ENCODE measurements around the gene GSTP1.
"Not testable (repeated sequence)": the region's sequence is repeated elsewhere in the genome, so short reads cannot be mapped to it uniquely, and the experiment has no call there.

GSTP1 gene

DNA sequence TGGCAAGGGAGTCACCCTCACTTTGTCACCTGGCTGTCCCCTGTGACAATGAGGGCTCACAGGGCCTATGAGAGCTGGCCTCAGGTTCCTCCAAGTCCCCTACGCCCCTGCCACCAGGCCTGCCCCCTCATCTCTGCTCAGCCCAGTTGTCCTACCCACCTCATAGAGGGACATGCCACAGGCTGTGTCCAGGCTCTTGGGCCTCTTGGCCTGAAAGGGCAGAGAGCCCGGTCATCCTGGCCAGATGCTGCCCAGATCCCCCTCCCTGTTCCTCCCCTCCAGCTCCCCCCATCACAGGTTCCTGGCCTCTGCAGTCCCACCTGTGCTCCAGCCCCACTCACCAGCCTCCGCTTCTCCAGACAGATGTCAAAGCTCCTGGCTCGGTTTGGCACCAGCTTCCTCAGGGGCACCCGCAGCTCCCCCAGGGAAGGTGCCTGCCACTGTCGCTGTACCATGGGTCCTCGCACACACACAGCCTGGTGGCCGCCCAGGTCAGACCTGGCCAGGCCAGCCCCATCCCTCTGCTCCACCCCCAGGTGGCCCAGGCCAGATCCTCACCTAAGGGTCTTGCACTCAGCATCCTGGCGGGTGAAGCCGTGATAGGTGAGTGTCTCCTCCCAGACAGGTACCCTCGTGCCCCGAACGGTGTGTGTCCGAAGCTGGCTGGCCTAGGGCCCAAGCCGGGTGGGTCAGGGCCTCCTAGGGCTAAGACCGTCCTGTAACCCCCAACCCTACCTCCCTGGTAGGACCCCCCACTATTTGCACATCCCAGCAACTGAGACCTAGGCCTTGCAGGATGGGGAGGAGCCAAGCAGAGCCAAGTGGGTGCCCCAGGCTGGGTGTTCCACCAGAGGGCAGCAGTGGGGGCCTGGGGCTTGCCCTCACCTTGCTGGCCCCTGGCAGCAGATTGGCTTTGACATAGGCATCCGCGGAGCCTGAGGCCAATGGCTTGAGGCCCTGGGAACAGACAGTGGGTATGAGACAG is 31.4 kb downstream of the GSTP1 start:
- DNase-seq (ENCODE audit: low read depth in 2 of 2): no peak

DNA sequence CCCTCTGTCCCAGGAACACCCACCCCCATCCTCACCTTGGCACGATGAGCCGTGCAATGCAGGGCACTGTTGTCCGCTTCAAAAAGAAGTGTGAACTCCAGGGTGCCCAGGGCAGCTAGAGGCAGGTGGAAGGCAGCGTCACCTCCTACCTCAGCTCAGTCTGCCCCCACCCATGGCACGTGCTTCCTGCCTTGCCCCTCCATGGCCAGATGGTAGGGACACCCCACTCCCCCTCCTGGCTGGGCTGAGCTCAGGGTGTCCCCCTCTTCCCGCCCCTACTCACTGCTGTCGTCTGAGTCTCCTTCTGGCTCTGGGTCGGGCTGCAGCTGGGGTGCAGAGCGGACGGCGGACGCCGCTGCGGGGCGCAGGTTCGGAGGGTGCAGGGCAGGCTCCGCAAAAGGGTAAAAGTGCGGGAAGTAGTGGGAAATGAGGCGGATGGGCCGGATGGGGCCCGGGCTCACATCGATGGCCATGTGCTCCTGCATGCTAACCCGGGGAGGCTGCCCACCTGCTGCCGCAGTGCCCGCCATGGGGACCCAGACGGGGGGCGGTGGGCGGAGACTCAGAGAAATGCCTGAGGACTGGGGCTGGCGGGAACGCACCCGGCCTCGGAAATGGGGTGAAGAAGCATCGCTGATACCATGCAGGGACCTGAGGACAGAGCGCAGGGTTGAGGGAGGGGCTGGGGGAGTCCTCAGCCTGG is 32.3 kb downstream of the GSTP1 start:
- DNase-seq (ENCODE audit: low read depth in 2 of 2): no peak

DNA sequence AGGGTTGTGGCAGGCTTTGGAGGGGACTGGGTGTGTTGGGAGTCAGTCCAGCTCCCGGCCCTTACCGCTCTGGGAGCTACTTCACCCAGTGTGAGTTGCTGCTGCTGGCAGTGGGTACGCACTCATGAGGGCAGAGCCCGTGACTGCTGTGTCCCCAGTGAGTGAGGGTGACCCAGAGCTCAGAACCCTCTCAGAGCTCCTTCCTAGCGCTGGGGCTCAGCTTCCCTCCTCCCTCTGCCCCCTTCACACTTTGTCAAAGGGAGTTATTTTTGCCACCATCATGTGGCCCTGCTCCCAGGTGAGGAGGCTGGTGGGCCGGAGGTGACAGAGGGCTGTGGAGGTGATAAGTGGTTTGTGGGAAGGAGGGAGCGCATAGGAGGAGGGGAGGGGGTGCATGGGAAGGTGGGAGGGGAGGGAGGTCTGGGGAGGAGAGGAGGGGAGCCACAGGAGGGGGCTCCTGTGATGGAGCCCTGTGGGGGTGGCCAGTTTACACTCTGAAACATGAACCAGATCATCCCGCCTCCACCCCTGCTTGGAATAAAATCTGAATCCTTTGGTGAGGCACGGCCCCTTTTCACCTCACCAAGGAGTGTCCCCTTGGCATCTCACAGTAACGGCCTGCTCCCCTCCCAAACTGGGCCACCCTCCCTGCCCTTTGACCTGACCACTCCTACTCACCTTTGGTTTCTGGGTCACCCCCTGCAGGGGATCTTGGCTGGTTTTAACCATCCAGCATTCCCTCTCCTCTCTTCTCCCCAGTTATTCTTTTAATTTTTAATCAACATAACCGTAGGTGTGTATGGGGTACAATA is 33.0 kb downstream of the GSTP1 start:
- no peak for DNase-seq (ENCODE audit: low read depth in 2 of 2)

DNA sequence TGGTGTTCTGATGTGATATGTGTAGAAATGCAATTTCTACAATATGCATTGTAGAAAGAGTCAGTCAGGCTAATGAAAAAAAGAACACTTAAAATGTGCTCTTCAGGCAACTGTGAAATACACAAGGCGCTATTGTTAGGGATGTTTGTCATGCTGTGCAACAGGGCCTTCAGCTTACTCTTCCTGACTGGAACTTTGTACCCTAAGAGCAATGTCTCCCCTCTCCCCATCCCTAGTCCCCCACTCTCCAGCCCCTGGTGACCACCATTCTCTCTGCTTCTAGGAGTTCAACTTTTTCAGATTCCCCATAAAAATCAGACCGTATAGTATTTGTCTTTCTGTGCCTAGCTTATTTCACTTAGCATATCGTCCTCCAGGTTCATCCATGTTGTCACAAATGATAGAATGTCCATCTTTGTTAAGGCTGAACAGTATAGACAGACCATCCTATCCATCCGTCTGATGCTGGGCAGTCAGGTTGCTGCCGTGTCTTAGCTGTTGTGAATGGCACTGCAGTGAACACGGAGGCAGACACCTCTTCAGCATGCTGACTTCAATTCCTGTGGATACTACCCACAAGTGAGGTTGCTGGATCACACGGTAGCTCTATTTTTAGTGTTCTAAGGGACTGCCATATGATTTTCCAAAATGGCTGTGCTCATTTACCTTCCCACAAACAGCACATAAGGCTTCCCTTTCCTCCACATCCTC is 33.8 kb downstream of the GSTP1 start:
- no peak for DNase-seq (ENCODE audit: low read depth in 2 of 2)

DNA sequence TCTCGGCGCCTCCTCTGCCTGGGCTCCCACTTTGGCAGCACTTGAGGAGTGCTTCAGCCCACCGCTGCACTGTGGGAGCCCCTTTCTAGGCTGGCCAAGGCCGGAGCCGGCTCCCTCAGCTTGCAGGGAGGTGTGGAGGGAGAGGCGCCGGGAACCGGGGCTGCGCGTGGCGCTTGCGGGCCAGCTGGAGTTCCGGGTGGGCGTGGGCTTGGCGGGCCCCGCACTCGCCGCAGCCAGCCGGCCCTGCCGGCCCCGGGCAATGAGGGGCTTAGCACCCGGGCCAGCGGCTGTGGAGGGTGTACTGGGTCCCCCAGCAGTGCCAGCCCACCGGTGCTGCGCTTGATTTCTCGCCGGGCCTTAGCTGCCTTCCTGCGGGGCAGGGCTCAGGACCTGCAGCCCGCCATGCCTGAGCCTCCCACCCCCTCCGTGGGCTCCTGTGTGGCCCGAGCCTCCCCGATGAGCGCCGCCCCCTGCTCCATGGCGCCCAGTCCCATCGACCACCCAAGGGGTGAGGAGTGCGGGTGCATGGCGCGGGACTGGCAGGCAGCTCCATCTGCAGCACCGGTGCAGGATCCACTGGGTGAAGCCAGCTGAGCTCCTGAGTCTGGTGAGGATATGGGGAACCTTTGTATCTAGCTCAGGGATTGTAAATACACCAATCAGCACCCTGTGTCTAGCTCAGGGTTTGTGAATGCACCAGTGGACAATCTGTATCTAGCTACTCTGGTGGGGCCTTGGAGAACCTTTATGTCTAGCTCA is 35.5 kb downstream of the GSTP1 start:
- not testable (repeated sequence) for DNase-seq (ENCODE audit: low read depth in 2 of 2)

DNA sequence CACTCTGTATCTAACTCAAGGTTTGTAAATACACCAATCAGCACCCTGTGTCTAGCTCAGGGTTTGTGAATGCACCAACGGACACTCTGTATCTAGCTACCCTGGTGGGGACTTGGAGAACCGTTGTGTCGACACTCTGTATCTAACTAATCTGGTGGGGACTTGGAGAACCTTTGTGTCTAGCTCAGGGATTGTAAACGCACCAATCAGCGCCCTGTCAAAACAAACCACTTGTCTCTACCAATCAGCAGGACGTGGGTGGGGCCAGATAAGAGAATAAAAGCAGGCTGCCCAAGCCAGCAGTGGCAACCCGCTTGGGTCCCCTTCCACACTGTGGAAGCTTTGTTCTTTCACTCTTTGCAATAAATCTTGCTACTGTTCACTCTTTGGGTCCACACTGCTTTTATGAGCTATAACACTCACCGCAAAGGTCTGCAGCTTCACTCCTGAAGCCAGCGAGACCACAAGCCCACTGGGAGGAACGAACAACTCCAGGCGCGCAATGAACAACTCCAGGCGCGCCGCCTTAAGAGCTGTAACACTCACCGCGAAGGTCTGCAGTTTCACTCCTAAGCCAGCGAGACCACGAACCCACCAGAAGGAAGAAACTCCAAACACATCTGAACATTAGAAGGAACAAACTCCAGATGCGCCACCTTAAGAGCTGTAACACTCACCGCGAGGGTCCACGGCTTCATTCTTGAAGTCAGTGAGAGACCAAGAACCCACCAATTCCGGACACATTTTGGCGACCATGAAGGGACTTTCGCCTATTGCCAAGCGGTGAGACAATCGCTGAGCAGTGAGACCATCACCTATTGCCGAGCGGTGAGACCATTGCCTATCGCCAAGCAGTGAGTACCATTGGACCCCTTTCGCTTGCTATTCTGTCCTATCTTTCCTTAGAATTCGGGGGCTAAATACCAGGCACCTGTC is 36.3 kb downstream of the GSTP1 start:
- not testable (repeated sequence) for DNase-seq (ENCODE audit: low read depth in 2 of 2)

DNA sequence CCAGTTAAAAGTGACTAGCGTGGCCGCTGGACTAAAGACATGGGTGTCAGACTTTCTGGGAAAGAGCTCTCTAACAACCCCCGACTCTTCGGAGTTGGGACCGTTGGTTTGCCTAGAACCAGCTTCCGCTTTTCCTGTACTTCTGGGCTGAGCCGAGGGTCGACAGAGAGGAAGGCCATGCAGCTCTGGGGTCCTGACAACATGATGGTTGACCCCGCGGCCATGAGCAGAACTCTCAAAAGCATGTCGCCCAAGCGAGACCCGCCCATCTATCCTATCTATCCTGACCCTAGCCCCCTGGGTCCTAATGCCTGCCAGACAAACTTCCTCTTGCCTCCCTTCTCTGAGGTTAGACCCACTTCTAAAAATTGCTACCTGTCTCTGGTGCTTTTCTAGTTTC is 37.0 kb downstream of the GSTP1 start:
- not testable (repeated sequence) for DNase-seq (ENCODE audit: low read depth in 2 of 2)

DNA sequence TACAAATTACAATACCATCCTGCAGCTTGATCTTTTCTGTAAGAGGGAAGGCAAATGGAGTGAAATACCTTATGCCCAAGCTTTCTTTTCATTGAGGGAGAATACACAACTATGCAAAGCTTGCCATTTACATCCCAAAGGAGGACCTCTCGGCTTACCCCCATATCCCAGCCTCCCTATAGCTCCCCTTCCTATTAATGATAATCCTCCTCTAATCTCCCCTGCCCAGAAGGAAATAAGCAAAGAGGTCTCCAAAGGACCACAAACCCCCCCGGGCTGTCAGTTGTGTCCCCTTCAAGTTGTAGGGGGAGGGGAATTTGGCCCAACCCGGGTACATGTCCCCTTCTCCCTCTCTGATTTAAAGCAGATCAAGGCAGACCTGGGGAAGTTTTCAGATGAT is 38.3 kb downstream of the GSTP1 start:
- not testable (repeated sequence) for DNase-seq (ENCODE audit: low read depth in 2 of 2)

DNA sequence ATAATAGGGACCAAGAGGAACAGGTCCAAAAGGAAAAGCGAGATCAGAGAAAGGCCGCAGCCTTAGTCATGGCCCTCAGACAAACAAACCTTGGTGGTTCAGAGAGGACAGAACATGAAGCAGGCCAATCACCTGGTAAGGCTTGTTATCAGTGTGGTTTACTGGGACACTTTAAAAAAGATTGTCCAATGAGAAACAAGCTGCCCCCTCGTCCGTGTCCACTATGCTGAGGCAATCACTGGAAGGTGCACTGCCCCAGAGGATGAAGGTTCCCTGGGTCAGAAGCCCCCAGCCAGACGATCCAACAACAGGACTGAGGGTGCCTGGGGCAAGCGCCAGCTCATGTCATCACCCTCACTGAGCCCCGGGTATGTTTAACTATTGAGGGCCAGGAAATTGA is 39.3 kb downstream of the GSTP1 start:
- not testable (repeated sequence) for DNase-seq (ENCODE audit: low read depth in 2 of 2)

DNA sequence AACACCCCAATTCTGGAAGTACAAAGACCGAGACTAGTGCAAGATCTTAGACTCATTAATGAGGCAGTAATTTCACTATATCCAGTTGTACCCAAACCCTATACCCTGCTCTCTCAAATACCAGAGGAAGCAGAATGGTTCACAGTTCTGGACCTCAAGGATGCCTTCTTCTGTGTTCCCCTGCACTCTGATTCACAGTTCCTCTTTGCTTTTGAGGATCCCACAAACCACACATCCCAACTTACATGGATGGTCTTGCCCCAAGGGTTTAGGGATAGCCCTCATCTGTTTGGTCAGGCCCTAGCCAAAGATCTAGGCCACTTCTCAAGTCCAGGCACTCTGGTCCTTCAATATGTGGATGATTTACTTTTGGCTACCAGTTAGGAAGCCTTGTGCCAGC is 40.2 kb downstream of the GSTP1 start:
- not testable (repeated sequence) for DNase-seq (ENCODE audit: low read depth in 2 of 2)

DNA sequence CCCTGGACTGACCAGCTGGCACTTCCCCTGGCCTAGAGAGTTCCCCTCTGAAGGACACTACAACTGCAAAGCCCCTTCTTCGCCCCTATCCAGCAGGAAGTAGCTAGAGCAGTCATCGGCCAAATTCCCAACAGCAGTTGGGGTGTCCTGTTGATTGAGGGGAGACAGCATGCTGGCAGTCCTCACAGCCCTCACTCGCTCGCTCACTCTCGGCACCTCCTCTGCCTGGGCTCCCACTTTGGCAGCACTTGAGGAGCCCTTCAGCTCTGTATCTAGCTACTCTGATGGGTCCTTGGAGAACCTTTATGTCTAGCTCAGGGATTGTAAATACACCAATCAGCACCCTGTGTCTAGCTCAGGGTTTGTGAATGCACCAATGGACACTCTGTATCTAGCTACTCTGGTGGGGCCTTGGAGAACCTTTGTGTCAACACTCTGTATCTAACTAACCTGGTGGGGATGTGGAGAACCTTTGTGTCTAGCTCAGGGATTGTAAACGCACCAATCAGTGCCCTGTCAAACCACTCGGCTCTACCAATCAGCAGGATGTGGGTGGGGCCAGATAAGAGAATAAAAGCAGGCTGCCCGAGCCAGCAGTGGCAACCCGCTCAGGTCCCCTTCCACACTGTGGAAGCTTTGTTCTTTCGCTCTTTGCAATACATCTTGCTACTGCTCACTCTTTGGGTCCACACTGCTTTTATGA is 42.7 kb downstream of the GSTP1 start:
- not testable (repeated sequence) for DNase-seq (ENCODE audit: low read depth in 2 of 2)

DNA sequence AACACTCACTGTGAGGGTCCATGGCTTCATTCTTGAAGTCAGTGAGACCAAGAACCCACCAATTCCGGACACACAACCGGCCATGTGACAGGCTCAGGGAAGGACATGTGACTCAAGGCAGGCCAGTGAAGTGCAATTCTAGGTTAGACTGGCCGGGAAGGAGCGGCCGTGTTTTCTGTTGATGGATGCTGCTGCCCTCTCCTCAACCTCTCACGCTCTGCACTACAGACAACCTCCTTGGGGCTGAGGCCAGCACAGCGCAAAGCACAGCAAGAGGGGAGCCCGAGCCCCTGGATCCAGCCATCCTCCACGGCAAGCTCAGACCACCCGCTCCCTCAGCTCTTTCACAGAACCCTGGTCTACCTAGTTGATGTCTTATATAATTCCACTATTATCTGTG is 43.4 kb downstream of the GSTP1 start:
- DNase-seq (ENCODE audit: low read depth in 2 of 2): no peak

DNA sequence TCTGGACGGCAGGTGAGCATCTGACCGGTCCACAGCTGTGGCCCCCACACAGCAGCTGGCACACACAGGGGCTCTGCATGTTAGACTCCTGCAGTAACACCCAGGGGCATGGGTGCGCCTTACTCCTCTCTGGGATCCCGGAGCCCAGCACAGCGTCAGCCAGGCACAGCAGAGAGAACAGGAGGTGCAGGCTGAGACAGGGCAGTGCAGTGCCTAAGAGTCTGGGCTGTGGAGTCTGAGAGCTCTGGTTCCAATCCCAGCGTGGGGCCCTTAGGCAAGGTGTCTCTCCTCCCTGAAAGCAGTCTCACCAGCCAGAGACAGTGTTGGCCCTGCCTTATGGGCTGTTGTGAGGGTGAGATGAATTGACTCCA is 43.8 kb downstream of the GSTP1 start:
- no peak for DNase-seq (ENCODE audit: low read depth in 2 of 2)

DNA sequence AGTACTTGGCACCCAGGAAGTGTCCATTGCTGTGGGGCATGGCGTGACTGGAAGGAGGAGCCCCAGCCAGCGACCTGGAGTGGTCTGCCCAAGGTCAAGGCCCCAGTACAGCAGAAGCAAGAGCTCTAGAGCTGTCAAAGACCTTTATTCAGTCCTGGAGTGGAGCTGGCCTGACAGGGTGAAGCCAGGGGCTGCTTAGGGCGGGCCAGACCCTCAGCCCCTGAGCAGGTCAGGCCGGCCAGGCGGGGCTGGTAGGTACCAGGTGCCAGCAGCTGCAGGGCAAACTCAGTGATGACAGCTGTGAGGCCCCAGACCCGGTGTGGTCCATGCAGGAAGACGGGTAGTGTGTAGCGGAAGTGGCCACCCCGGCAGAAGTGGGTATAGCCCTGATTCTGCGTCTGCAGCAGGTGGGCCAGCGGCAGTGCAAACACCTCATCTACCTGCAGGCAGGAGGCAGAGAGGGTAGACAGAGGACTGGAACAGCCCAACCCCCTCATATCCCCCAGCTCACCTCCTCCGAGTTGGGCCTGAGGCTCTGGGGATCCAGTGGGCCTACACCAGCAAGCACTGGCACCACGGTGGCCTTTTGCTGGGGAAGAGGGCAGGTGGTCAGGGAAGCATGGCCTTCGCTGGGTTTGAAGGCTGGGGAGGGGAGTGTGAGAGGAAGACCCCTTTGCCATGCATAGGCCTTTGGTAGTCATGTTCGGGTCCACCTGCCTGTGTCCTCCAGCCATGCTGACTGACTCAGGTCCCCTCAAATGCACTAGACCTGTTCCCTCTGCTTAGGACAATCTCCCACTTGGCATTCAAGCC is 44.4 kb downstream of the GSTP1 start:
- no peak for DNase-seq (ENCODE audit: low read depth in 2 of 2)

DNA sequence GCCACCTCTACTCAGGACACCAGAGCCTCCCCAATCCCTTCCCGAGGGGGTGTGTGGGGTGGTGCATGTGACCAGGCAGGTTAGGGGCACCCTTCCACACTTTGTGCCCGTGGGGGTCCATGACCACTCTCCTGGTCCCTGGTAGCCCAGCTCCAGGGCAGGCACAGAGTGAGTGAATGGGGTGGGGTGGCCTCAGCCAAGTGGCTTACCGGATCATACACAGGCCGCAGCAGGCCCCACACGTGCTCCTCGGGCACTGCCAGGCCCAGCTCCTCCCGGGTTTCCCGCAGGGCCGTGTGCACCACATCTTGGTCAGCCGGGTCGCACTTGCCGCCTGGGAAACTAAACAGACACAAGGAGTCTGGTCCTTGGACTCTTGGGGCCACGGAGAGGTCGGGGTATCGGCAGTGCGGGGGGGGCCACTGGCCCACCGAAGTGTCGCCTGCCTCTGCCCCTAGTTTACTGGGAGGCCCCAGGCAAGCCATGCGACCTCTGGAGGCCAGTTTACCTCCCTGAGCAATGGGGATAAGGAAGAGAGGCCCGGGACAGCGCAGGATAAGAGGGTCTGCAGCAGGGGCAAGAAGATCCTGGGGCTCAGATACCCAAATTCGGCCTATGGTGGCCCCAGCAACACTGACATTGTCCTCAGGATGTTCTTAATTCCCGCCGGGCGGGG is 45.2 kb downstream of the GSTP1 start:
- DNase-seq (ENCODE audit: low read depth in 2 of 2): no peak

DNA sequence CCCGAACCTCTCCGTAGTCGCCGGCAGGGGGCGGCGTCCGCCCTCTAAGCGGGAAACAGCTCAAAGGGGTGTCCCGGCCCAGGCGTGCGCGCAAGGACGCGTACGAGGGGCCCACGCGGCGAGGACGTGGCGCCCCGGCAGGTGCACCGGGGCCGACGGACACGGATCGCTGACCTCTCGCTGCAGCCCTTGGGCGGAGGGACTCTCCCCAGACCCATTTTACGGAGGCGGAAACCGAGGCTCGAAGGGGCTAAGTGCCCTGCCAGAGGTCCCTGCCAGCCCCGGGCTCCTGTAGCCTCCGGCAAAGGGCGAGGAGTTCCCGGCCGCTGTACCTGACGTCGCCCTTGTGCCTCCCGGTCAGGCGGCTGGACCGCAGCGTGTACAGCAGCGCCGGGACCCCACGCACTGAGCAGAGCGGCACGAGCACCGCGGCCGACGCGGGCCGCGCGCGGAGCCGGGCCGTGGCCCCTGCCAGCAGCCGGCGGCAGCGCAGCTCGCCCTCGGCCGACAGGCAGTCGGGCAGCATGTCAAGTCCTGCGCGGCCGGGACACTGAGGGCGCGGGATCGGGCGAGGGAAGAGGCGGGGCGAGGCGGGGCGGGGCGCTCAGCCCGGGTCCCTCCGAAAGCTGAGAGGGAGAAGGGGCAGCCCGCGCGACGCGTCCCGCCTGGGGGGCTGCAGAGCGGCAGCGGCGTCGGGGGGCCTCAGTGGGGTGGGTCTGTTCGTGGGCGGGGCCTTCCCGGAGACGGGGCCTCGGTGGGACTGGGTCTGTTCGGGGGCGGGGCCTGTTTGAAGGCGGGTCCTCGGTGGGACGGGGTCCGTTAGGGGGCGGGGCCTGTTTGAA is 46.0 kb downstream of the GSTP1 start, which contains the start of gene NUDT8:
Gene NUDT8, minus strand, starts transcription at position 552 of the 842 bp plus-strand sequence. Its CDS starts 26 bp downstream, at position 526.
- peak; percentile 77 to 85 for DNase-seq (ENCODE audit: low read depth in 2 of 2)

All from stimulated activated CD8-positive, alpha-beta memory T cell treated with anti-CD3 and anti-CD28 coated beads, Interleukin-7, amount 100 ng/mL, for 4 hours (primary cell).